ENCODE results near the gene RIPK1.

Gene RIPK1

GRCh38 chr6:3162067-3162497, 93.8 kb downstream of the RIPK1 start:
- ATAC-seq = no peak
- TF ChIP-seq ZNF8 (CRISPR knock-in tag; IDR thresholded peaks at IDR 0.05) (no peak), CREB5 (CRISPR knock-in tag; IDR thresholded peaks at IDR 0.05; ENCODE audit: low read depth) (no peak), CSDC2 (CRISPR knock-in tag; IDR thresholded peaks at IDR 0.05) (no peak), TCF4 (CRISPR knock-in tag; IDR thresholded peaks at IDR 0.05; ENCODE audit: borderline replicate concordance) (no peak), ZNF565 (CRISPR knock-in tag; conservative IDR thresholded peaks at IDR 0.05; ENCODE audit: low read depth) (no peak), PATZ1 (CRISPR knock-in tag; IDR thresholded peaks at IDR 0.05; ENCODE audit: borderline replicate concordance) (no peak), GLIS3 (CRISPR knock-in tag; IDR thresholded peaks at IDR 0.05) (no peak), TSHZ2 (CRISPR knock-in tag; IDR thresholded peaks at IDR 0.05) (no peak), ZFP3 (CRISPR knock-in tag; IDR thresholded peaks at IDR 0.05) (no peak), ZNF70 (CRISPR knock-in tag; IDR thresholded peaks at IDR 0.05) (no peak), ZC3H10 (CRISPR knock-in tag; IDR thresholded peaks at IDR 0.05) (no peak)

- ATAC-seq = peak; percentile 92
These were observed 94.4 kb downstream of the RIPK1 start for GRCh38 chr6:3162565-3163247.

GRCh38 chr6:3163248-3163594, 94.9 kb downstream of the RIPK1 start:
- ATAC-seq = no peak
- TF ChIP-seq ZFP3 (CRISPR knock-in tag; IDR thresholded peaks at IDR 0.05) (no peak), CREB5 (CRISPR knock-in tag; IDR thresholded peaks at IDR 0.05; ENCODE audit: low read depth) (no peak)

More at GRCh38 chr6:3162565-3163247, 94.4 kb downstream of the RIPK1 start:
- TF ChIP-seq ZFP3 (CRISPR knock-in tag; IDR thresholded peaks at IDR 0.05) (peak; percentile 74; the same call in 1 of the 2 replicates), PATZ1 (CRISPR knock-in tag; IDR thresholded peaks at IDR 0.05; ENCODE audit: borderline replicate concordance) (peak; percentile 78; the same call in 1 of the 2 replicates), ESRRG (CRISPR knock-in tag; IDR thresholded peaks at IDR 0.05) (no peak)

- TF ChIP-seq OSR1 (CRISPR knock-in tag; IDR thresholded peaks at IDR 0.05) (no peak), TCF4 (CRISPR knock-in tag; IDR thresholded peaks at IDR 0.05; ENCODE audit: borderline replicate concordance) (no peak), ZFP30 (CRISPR knock-in tag; IDR thresholded peaks at IDR 0.05) (no peak), ZC3H10 (CRISPR knock-in tag; IDR thresholded peaks at IDR 0.05) (no peak), ZFP3 (CRISPR knock-in tag; IDR thresholded peaks at IDR 0.05) (no peak), CSDC2 (CRISPR knock-in tag; IDR thresholded peaks at IDR 0.05) (no peak)
- ATAC-seq = no peak
These were observed 96.1 kb downstream of the RIPK1 start for GRCh38 chr6:3164388-3164787.
